Mesenteric fat pad (tissue), 1 donor: Measurements from ENCODE around the gene PVALEF. TPM values are rescaled to one million over a fixed set of nuclear protein-coding genes. Genes with fewer than 3 reads are reported as not detected.

ENCODE experiments used
- DNase-seq: peaks from one replicate; pipeline ENCODE4 v3.0.0-alpha.2; 2020; ENCODE audit warnings: low spot score
- total RNA-seq: library from RNA; stranded (reverse); fragmentation: NEBNext Ultra II Directional; extraction: Animal tissue kit (Norgen Biotek cat#: 25700); gene quantifications from one replicate; pipeline ENCODE4 v1.2.1, GENCODE V29; 2021
- donor health status: DM: yes; HTN: yes; CAD: no.

PVALEF gene
- total RNA-seq, 1 donor from 2014 or later: not detected

GRCh38 chr17:81194941-81195901 is 29.9 kb downstream of the PVALEF start:
- no peak for DNase-seq

- no peak for DNase-seq
These were observed 30.7 kb downstream of the PVALEF start for GRCh38 chr17:81195941-81196495.

GRCh38 chr17:81196505-81197408 is 31.4 kb downstream of the PVALEF start:
- DNase-seq: no peak

- no peak for DNase-seq
These were observed 32.1 kb downstream of the PVALEF start for GRCh38 chr17:81197409-81197795.

- DNase-seq: no peak
These were observed 32.7 kb downstream of the PVALEF start for GRCh38 chr17:81197831-81198490.

GRCh38 chr17:81198826-81199481 is 33.6 kb downstream of the PVALEF start:
- DNase-seq: no peak

GRCh38 chr17:81199482-81199830 is 34.1 kb downstream of the PVALEF start:
- no peak for DNase-seq

- no peak for DNase-seq
These were observed 34.9 kb downstream of the PVALEF start for GRCh38 chr17:81200201-81200600.

- no peak for DNase-seq
These were observed 35.6 kb downstream of the PVALEF start for GRCh38 chr17:81200695-81201580.

- no peak for DNase-seq
These were observed 37.0 kb downstream of the PVALEF start for GRCh38 chr17:81202318-81202717.

- no peak for DNase-seq
These were observed 37.8 kb downstream of the PVALEF start for GRCh38 chr17:81203136-81203535.

GRCh38 chr17:81204578-81204977 is 39.3 kb downstream of the PVALEF start:
- DNase-seq: no peak

GRCh38 chr17:81206166-81206565 is 40.9 kb downstream of the PVALEF start:
- no peak for DNase-seq

GRCh38 chr17:81206657-81207056 is 41.4 kb downstream of the PVALEF start:
- DNase-seq: no peak

- no peak for DNase-seq
These were observed 42.6 kb downstream of the PVALEF start for GRCh38 chr17:81207610-81208581.

GRCh38 chr17:81208651-81209050 is 43.3 kb downstream of the PVALEF start:
- DNase-seq: no peak

- DNase-seq: no peak
These were observed 43.8 kb downstream of the PVALEF start for GRCh38 chr17:81209141-81209540.

GRCh38 chr17:81210466-81210865 is 45.2 kb downstream of the PVALEF start:
- no peak for DNase-seq
